Transverse colon (tissue), 4 donors: ENCODE data around the gene IL1RL1.

Source experiments
- EP300 ChIP-seq: sonication (generic); formaldehyde crosslinking; IDR thresholded peaks from one replicate; pipeline ENCODE4 v1.6.1; 2017; ENCODE audit warnings: antibody characterized with exemption, low read depth
- POLR2A ChIP-seq: fragments of 450-650 bp; IDR thresholded peaks from one replicate; pipeline ENCODE4 v1.6.1; 2016; ENCODE audit warnings: antibody characterized with exemption, mild to moderate bottlenecking, moderate library complexity
- POLR2AphosphoS5 ChIP-seq, 3 donors: sonication (generic); formaldehyde crosslinking; IDR thresholded peaks; one replicate each; pipeline ENCODE4 v1.6.1; 2016; ENCODE audit warnings: antibody characterized with exemption in 3 of 3
- TF ChIP-seq, protein P1 (sequence below), 5 experiments: fragments of 200-600 bp in 3 of 5; fragments of 450-650 bp in 2 of 5; sonication (generic) in 3 of 5; IDR thresholded peaks; 1 replicate in 2 of 5; 2 replicates in 3 of 5; pipeline ENCODE4 v1.5.1; 2016 to 2017; ENCODE audit warnings: antibody characterized with exemption in 5 of 5, inconsistent platforms in 3 of 5, mild to moderate bottlenecking in 2 of 5, moderate library complexity in 1 of 5

DNA sequence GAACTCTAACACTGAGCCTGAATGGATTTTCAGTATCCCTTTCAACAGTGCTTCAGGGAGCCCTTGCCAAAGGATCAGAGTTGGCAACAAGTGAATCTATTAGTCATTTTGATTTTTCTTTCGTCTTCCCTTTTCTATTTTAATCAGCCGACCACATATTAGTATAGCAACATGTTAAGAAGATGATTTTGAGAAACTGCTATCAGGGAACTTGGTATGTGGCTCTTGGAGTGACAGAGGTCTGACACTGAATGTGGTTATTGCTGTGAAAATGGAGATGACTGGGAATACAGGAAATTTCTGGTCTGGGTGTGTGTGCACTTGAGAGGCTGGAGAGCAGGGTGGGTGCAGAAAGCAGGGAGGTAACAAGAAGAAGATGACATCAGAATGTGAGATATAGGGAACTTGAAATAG is 28.7 kb upstream of the IL1RL1 start:
- TF ChIP-seq, protein P1, sequence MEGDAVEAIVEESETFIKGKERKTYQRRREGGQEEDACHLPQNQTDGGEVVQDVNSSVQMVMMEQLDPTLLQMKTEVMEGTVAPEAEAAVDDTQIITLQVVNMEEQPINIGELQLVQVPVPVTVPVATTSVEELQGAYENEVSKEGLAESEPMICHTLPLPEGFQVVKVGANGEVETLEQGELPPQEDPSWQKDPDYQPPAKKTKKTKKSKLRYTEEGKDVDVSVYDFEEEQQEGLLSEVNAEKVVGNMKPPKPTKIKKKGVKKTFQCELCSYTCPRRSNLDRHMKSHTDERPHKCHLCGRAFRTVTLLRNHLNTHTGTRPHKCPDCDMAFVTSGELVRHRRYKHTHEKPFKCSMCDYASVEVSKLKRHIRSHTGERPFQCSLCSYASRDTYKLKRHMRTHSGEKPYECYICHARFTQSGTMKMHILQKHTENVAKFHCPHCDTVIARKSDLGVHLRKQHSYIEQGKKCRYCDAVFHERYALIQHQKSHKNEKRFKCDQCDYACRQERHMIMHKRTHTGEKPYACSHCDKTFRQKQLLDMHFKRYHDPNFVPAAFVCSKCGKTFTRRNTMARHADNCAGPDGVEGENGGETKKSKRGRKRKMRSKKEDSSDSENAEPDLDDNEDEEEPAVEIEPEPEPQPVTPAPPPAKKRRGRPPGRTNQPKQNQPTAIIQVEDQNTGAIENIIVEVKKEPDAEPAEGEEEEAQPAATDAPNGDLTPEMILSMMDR (IDR thresholded peaks at IDR 0.05), result no peak
- TF ChIP-seq POLR2AphosphoS5 (IDR thresholded peaks at IDR 0.05) (no peak), POLR2A (no peak), EP300 (no peak)
